HG02678 (cell line): ENCODE results near the gene HOXD8.

Experiments
- ATAC-seq: cut with Tn5 transposase; IDR thresholded peaks from one replicate; pipeline ENCODE4 v1.9.1; 2021; ENCODE audit warnings: mild to moderate bottlenecking, moderate library complexity; ENCODE audit not compliant: unreplicated experiment

Gene HOXD8

GRCh38 chr2:176128172-176128981 is 1.1 kb upstream of the HOXD8 start:
- no peak for ATAC-seq

GRCh38 chr2:176129813-176130146 is 275 bp downstream of the HOXD8 start:
- no peak for ATAC-seq

- ATAC-seq, result no peak
Observed at GRCh38 chr2:176130147-176130956, 847 bp downstream of the HOXD8 start.

GRCh38 chr2:176130957-176131847 is 1.7 kb downstream of the HOXD8 start:
- no peak for ATAC-seq

GRCh38 chr2:176131848-176132158 is 2.3 kb downstream of the HOXD8 start:
- no peak for ATAC-seq

- no peak for ATAC-seq
Observed at GRCh38 chr2:176132205-176133171, 3.0 kb downstream of the HOXD8 start.

GRCh38 chr2:176133389-176133788 is 3.9 kb downstream of the HOXD8 start:
- ATAC-seq, result no peak

- ATAC-seq, result no peak
Observed at GRCh38 chr2:176134035-176134434, 4.5 kb downstream of the HOXD8 start.

- no peak for ATAC-seq
Observed at GRCh38 chr2:176135035-176135440, 5.5 kb downstream of the HOXD8 start.

GRCh38 chr2:176136374-176137251 is 7.1 kb downstream of the HOXD8 start:
- ATAC-seq, result no peak

- ATAC-seq, result no peak
Observed at GRCh38 chr2:176137252-176137580, 7.7 kb downstream of the HOXD8 start.

GRCh38 chr2:176137906-176138305 is 8.4 kb downstream of the HOXD8 start:
- ATAC-seq, result no peak

- no peak for ATAC-seq
Observed at GRCh38 chr2:176138526-176138922, 9.0 kb downstream of the HOXD8 start.

- ATAC-seq, result no peak
Observed at GRCh38 chr2:176138923-176139660, 9.6 kb downstream of the HOXD8 start.

GRCh38 chr2:176139661-176140512 is 10.4 kb downstream of the HOXD8 start:
- no peak for ATAC-seq

GRCh38 chr2:176140513-176141317 is 11.2 kb downstream of the HOXD8 start:
- peak; percentile 93 for ATAC-seq

GRCh38 chr2:176142281-176142680 is 12.8 kb downstream of the HOXD8 start:
- no peak for ATAC-seq
